Right ventricle myocardium superior (tissue), 1 donor: ENCODE data around the gene TBL1X. TPM values are rescaled to one million over a fixed set of nuclear protein-coding genes. Genes with fewer than 3 reads are reported as not detected.
"Not testable (repeated sequence)": the region's sequence is repeated elsewhere in the genome, so short reads cannot be mapped to it uniquely, and the experiment has no call there.

Experiments used
- ATAC-seq: fragments of 200-7000 bp; cut with Tn5 transposase; one replicate; pipeline ENCODE4 v1.9.1; 2020; ENCODE audit warnings: mild to moderate bottlenecking; ENCODE audit not compliant: poor library complexity
- DNase-seq: peaks from one replicate; pipeline ENCODE4 v3.0.0-alpha.2; 2020
- intact Hi-C: fragments of 100-400 bp; cut with DNase I; formaldehyde crosslinking; loops from one replicate; pipeline ENCODE4 v1.11.2; 2022
- total RNA-seq: library from RNA; stranded (reverse); fragmentation: NEBNext Ultra II Directional; extraction: Animal tissue kit (Norgen Biotek cat#: 25700); gene quantifications from one replicate; pipeline ENCODE4 v1.2.1, GENCODE V29; 2021
- donor health status: DM: no; HTN: yes; CAD: no; lungs with severe emphysema.

The TBL1X gene
- total RNA-seq, 1 donor from 2014 or later = 10.1 TPM

DNA sequence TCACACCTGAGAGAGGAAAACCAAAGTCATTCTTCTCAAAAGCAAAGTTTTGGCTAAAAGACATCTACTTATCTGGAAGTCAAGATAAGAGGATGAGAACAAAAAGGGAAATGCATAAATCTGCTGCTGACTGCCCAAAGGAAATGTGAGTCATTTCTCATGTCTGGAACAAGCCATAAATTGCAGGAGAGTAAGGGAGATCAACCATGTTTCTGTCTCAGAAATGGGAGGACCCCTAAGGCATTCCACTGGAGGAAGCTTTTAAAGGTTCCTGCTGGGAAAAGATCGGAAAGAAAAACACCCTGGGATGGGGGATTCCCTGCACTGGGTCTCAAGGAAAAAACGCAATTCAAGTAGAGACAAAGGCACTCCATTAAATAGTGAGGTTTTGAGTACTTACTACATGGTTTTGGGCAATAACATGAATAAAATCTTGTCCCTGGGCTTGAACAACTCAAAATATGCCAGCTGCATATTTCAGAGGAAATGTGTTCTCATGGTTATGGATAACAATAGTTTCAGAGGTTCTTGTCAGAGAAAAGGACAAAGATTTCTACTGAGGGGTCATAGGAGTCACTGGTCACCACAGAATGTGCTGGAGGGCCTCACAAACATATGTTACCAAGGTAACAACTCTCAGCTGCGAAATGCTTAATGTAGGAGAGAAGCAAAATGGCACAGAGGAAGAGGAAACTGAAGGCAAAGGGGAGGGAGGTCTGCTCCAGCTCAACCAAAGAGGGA is 281.5 kb downstream of the TBL1X start:
- no peak for DNase-seq
- intact Hi-C loops = no loop called here
- no peak for ATAC-seq

DNA sequence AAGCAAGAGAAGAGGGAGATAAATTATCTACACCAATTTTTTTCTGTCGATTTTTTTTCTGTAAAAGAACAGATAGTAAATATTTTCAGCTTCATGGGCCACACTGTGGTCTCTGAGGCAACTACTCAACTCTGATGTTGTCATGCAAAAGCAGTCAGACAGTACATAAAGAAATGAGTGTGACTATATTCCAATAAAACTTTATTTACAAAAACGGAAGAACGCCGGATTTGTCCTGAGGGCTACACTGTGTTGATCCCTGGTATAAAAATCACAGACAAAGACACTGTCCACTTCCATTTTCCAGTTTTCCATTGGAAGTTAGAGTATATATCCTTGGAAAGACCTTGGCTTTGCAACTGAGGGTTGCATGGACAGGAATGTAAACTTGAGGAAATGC is 282.8 kb downstream of the TBL1X start:
- ATAC-seq = no peak

DNA sequence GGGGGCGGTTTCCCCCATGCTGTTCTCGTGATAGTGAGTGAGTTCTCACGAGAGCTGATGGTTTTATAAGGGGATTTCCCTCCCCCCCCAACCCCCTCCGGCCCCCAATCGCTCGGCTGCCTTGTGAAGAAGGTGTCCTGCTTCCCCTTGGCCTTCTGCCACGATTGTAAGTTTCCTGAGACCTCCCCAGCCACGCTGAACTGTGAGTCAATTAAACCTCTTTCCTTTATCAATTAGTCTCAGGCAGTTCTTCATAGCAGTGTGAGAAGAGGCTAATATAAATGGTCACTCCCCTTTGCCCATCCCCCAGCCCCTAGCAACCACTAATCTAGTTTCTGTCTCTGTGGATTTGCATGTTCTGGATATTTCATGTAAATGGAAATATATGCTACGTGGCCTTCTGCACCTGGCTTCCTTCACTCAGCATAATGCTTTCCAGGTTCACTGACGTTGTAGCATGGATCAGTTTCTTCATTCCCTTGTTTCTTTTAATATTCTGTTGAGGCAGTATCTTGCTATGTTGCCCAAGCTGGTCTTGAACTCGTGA is 284.4 kb downstream of the TBL1X start:
- intact Hi-C loops = no loop called here
- ATAC-seq (no peak), DNase-seq (no peak)

More for the DNA sequence above, 282.8 kb downstream of the TBL1X start:
- intact Hi-C loops = no loop called here
- no peak for DNase-seq

DNA sequence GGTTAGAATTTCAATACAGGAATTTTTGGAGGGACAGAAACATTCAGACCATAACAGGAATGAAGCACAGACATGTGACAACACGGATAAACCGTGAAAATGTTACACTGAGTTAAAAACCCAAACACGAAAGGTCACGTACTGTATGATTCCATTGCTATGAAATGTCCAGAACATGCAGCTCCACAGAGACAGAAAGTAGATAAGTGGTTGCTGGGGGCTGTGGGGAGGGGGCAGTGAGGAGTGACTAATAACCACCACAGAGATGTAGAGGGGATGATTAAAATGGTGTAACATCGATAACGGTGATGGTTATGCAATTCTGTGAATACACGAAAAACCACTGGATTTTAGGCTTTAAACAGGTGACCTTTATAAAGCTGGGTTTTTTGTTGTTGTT is 292.5 kb downstream of the TBL1X start:
- ATAC-seq = no peak
- no peak for DNase-seq
- intact Hi-C loops = no loop called here

DNA sequence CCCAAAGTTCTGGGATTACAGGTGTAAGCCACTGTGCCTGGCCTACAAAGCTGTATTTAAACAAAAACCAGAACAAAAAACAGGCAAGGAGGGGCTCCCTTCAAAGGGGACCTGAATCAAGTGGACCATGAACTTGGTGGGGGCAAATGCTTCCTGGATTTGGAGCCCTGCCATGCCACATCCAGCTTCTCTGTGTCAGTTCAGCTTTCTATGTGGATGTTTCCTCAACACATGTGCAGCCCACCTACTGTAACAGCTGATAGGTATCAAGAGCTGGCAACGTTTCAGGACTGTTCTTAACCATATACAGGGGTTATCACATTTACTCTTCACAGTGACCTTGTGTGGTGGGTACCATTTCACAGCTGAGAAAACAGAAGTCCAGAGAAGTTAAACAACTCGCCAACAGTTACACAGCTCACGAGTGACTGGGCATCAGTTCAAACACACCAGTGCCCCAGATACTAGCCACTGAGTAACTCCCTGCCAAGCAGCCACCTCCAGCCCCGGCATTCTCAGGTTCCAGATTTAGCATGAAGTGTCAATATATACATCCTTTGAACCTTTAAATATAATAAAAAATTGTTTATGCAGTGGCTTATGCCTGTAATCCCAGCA is 293.3 kb downstream of the TBL1X start:
- intact Hi-C loops = no loop called here
- ATAC-seq (no peak), DNase-seq (no peak)

DNA sequence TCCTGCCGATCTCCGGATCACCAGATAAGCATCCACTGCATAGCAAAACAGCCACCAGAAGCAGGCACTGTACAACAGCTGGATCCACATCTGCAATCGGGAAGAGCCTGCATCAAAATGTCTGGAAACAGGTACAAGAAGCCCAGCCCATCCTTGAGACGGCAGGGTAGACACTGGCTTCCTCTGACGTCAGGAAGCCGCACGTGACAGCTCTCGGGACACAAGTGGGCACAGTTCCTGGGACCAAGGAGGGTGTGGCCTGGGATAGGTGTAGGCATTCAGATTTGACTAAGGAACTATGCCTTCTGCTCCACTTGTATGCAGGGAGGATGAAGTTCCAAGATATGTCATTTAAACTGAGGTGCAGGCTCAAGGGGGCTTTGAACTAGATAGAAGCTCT is 294.5 kb downstream of the TBL1X start:
- ATAC-seq (no peak), DNase-seq (no peak)
- intact Hi-C loops = no loop called here

DNA sequence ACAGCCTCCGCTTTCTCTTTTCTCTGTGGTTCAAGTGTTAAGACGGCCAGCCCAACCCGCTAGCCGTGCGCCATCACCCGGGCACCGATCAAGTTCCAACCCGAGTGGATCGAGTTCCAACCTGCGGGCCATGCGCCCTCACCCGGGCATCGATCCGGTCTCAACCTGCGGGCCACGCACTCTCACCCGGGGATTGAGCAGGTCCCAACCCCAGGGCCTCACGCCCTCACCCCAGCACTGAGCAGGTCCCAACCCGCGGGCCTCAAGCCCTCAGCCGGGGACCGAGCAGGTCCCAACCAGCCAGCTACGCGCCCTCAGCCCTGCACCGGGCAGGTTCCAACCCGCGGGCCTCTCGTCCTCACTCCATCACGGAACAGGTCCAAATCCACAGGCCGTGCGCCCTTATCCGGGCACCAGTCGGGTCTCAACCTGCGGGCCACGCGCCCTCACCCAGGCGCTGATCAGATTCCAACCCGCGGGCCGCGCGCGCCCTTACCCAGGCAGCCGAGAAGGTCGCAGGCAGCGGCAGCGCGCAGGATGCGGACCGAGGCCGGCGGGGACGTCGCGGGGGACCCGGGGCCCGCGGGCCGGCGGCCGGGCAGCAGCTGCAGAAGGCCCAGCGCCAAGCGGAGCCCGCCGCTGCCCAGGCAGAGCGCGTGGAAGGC is 300.3 kb downstream of the TBL1X start:
- ATAC-seq = no peak
- no peak for DNase-seq
- intact Hi-C loops = no loop called here

DNA sequence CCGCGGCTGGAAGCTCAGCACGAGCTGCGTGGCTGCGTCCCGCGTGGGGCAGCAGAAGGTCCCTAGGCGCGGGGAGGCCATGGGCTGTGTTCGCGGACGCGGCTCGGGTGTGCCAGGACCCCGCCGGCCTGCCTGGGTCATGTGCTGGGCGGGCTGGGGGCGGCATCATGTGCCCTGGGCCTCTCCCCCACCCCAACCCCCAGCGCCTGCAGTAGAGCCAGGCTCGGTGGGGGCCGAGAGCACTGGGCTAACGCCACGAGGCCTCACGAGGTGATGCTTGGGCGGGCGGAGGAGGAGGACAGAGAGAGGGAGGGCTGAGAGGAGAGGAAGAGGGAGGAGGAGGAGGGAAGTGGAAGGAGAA is 300.9 kb downstream of the TBL1X start, which contains the start of gene GPR143:
GPR143 (minus strand) TSS at position 111 of the 361 bp plus-strand sequence; CDS start at position 81, 30 bp downstream.
- DNase-seq (no peak), ATAC-seq (no peak)
- intact Hi-C loops = no loop called here

DNA sequence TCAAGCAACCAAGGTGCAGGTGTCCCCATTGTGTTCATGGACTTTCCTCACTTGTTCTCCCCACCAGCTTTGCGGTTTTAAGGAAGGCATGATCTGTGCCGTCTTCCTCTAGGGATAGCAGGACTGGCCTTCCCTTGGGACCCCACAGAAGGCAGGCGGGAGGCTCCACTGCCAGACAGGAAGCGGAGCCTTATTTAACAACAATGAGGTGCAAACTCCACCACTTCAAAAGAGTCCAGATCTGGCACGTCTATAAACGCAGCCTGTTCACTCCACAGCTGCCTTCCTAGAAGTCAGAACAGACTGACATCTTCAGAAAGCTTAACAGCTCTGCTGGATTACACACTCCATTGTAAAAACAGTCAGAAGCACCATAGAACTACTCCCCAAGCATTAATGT is 302.5 kb downstream of the TBL1X start:
- ATAC-seq (no peak), DNase-seq (no peak)
- intact Hi-C loops = no loop called here

DNA sequence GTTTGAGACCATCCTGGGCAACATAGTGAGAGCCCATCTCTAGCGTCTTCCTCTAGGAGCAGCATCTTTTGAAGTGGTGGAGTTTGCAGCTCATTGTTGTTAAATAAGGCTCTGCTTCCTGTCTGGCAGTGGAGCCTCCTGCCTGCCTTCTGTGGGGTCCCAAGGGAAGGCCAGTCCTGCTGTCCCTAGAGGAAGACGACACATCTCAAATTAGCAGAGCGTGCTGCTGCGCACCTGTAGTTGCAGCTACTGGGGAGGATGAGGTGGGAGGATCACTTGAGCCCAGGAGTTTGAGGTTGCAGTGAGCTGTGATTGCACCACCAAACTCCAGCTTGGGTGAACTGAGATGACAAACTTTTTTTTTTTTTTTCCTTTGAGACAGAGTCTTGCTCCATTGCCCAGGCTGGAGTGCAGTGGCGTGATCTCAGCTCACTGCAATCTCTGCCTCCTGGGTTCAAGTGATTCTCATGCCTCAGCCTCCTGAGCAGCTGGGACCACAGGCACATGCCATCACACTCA is 303.5 kb downstream of the TBL1X start:
- intact Hi-C loops, ATAC-seq, DNase-seq: not testable (repeated sequence)

DNA sequence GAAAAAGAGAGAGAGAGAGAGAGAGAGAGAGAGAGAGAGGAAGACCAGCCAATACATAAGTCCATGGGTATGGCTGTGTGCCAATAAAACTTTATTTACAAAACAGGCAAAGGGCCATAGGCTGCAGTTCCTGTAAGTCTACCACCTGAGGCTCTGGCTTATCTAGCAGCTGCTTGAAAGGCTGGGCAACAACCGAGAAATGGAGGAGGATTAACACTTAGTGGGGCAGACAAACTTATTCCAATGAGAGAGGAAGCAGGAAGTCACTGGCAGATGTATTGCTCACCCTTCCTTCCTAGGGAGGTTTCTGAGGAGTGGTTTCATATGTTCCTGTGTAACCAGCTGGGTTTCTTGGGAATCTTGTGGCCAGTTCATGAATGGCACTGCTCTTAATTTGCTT is 305.5 kb downstream of the TBL1X start:
- intact Hi-C loops = no loop called here
- ATAC-seq = no peak
- no peak for DNase-seq

DNA sequence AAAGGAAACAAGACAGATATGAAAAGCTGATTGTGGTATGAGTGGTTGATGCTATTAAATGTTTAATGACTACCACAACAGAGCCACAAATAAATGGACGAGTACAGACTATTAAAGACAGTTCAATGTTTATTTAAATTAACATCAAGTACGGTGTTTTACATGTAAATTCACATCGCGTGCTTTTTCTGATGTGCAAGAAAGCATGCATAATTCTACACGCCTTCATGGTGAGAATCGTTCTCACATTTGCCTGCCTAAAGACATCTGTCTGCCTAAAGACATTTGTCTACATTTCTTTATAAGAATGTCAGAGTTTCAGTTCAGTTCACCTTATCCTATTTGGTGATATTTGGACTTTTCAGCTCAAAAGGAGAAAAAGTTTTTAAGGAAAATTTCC is 308.1 kb downstream of the TBL1X start:
- DNase-seq = no peak
- no peak for ATAC-seq
- intact Hi-C loops = no loop called here

DNA sequence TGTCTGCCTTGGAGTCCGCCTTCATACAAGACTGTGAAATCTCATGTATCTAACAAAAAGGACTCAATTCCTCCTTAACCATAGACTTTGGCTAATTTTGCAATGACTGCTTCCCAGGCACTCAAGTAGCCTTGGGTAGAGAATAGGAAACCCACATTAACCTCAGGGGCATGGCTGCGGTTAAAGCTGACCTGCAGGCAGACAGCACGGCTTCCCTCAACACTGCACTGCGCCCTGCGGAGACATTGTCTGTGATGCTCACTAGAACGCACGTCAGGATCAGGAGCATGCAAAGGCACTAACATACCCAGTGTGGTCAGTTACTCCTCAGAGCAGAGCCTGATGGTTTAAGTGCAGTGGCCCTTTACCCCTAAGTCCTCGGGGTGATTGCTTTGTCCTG is 311.1 kb downstream of the TBL1X start:
- intact Hi-C loops = no loop called here
- ATAC-seq (no peak), DNase-seq (no peak)

DNA sequence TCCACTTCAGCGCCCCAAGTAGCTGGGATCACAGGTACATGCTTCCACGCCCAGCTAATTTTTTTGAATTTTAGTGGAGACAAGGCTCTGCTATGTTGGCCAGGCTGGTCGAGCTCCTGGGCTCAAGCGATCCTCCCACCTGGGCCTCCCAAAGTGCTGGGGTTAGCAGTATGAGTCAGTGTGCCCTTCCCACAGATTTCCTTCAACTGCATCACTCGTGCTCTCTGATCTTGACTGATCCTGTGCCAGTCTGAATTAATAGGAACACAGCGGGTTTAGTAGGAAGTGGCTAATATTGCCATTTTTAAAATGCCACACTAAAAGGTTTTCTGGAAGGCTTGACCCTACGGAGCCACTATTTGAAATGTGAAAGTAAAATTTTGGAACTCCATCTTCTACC is 317.1 kb downstream of the TBL1X start:
- ATAC-seq (no peak), DNase-seq (no peak)
- intact Hi-C loops = no loop called here

DNA sequence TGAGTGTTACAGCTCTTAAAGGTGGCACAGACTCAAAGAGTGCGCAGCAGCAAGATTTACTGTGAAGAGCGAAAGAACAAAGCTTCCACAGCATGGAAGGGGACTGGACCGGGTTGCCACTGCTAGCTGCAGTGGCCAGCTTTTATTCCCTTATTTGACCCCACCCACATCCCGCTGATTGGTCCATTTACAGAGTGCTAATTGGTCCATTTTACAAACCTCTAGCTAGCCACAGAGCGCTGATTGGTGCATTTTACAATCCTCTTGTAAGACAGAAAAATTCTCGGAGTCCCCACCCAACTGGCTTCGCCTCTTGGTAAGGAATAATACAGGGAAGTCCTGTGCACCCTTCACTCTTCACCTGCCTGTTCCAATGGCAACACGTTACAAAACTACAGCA is 319.5 kb downstream of the TBL1X start:
- intact Hi-C loops = no loop called here
- no peak for ATAC-seq

DNA sequence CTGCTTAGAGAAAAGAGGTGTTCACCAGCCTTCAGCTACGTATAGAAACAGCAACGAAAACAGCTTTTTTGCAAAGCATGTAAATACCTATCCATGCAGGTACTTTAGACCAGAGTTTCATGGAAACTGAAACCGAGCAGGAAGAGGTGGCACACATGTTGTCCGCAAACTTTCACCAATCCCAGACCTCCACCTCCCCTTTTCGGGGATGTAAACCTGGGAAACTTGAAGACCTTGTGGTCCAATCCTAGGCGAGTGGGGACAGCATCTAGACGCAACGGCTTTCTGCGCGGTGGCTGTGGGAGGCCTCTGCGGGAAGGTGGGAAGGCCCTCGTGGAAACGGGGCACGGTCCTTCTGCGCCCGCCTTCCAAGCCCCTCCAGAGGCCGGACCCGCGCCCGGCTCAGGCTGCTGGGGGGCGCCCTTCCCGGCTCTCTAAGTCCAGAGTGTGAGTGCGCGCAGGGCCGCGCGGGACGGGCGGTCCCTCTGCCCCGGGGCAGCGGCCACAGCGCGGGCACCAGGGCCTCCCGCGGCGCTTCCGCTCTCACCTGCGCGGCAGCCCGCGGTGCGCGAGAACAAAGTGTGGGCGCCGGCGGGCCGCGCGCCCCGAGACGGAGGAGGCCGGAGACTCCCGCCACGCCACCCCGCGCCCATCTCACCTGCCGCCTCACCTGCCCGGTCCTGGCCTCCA is 320.5 kb downstream of the TBL1X start:
- intact Hi-C loops = no loop called here
- DNase-seq (no peak), ATAC-seq (no peak)

More for the DNA sequence above, 319.5 kb downstream of the TBL1X start:
- DNase-seq = no peak

DNA sequence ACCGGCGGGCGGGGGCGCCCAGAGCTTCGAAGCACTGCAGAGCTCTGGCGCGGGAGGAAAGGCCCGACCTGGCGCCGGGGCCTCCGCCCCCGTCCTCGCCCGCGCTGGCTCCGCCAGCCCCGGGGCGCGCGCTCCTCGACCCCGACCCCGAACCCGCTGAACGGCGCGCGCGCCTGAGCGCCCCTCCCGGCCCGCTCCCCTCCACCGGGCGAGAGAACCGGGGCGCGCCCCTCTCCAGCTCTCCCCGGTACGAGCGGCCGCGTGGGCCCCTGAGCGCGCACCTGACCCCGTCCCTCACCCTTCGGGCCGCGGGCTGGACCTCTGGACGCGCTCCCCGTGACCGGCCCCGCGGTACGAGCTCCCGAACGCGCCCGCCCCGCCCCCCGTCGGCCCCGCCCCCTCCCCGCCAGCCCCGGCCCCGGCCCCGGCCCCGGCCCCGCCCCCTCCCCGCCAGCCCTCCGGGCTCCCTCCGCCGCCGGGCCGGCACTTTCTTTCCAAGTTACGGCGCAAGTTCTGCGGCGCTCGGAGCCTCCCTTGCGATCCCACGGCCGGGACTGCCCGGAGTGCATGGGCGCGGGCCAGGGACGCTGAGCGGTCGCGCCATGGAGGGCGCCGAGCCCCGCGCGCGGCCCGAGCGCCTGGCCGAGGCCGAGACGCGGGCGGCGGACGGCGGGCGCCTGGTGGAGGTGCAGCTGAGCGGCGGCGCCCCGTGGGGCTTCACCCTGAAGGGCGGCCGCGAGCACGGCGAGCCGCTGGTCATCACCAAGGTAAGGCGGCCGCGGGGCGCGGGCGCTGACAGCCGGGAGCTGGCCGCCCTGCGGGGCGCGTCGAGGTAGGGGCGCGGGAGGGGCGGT is 321.3 kb downstream of the TBL1X start, which contains the start of gene SHROOM2:
SHROOM2 (plus strand) TSS at position 486 of the 854 bp plus-strand sequence; CDS start at position 603, 117 bp downstream.
- intact Hi-C loops = no loop called here
- no peak for DNase-seq
- no peak for ATAC-seq
